Stomach (tissue), 4 donors: Measurements from ENCODE around the gene MAP3K13.

ENCODE experiments used
- EP300 ChIP-seq: sonication (generic); formaldehyde crosslinking; IDR thresholded peaks from one replicate; pipeline ENCODE4 v1.6.1; 2017; ENCODE audit warnings: antibody characterized with exemption
- TF ChIP-seq, protein P1 (sequence below), 7 experiments: fragments of 450-650 bp in 4 of 7; fragments of 200-600 bp in 3 of 7; sonication (generic) in 3 of 7; IDR thresholded peaks; one replicate each; pipeline ENCODE4 v1.5.1; 2016 to 2019; ENCODE audit warnings: antibody characterized with exemption in 7 of 7, control low read depth in 2 of 7, mild to moderate bottlenecking in 1 of 7

GRCh38 chr3:185363662-185364203, 797 bp downstream of the MAP3K13 start:
- no peak for TF ChIP-seq EP300
- TF ChIP-seq, protein P1, sequence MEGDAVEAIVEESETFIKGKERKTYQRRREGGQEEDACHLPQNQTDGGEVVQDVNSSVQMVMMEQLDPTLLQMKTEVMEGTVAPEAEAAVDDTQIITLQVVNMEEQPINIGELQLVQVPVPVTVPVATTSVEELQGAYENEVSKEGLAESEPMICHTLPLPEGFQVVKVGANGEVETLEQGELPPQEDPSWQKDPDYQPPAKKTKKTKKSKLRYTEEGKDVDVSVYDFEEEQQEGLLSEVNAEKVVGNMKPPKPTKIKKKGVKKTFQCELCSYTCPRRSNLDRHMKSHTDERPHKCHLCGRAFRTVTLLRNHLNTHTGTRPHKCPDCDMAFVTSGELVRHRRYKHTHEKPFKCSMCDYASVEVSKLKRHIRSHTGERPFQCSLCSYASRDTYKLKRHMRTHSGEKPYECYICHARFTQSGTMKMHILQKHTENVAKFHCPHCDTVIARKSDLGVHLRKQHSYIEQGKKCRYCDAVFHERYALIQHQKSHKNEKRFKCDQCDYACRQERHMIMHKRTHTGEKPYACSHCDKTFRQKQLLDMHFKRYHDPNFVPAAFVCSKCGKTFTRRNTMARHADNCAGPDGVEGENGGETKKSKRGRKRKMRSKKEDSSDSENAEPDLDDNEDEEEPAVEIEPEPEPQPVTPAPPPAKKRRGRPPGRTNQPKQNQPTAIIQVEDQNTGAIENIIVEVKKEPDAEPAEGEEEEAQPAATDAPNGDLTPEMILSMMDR (IDR thresholded peaks at IDR 0.05): no peak
